ENCODE results near the gene PAK4.
"Not testable (repeated sequence)": the region's sequence is repeated elsewhere in the genome, so short reads cannot be mapped to it uniquely, and the experiment has no call there.

The PAK4 gene

GRCh38 chr19:39125554-39126311, at the start of gene PAK4:
Gene PAK4 (plus strand): TSS chr19:39125786. CDS start chr19:39169554, 43,768 bp downstream.
- peak; percentile 94 for DNase-seq

GRCh38 chr19:39077323-39077722, 48.3 kb upstream of the PAK4 start:
- DNase-seq: no peak

DNA sequence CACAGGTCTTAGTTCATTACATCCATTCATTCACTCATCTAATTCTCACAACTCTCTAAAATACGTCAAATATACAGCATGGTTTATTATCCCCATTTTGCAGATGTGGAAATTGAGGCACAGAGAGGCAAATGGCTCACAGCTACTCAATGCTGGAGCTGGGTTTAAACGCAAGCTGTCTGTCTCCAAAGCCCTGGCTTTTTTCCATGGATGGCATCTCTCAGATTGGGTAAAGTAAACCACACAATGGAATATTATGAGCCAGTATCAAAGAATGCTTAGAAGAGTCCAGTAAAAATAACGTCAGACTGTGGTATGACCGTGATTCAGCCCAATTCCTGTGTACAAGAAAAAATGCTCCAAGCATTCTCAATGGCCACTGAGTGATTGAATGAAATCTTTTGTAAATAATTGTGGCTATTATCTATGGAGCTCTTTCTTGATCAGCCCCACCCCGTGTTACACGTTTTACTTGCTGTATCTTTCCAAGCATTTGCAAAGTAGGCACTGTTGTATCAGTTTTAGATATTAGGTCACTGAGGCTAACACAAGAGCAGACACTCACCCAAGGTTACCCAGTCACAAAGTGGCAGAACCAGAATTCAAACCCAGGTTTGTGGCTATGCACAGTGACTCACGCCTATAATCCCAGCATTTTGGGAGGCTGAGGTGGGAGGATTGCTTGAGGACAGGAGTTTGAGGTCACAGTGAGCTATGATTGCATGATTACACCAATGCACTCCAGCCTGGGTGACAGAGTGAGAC, 47.0 kb upstream of the PAK4 start:
- no peak for DNase-seq

GRCh38 chr19:39080431-39080830, 45.2 kb upstream of the PAK4 start:
- no peak for DNase-seq

- DNase-seq: no peak
These were observed 43.4 kb upstream of the PAK4 start for GRCh38 chr19:39082167-39082566.

GRCh38 chr19:39082745-39083598, 42.6 kb upstream of the PAK4 start:
- DNase-seq: no peak

DNA sequence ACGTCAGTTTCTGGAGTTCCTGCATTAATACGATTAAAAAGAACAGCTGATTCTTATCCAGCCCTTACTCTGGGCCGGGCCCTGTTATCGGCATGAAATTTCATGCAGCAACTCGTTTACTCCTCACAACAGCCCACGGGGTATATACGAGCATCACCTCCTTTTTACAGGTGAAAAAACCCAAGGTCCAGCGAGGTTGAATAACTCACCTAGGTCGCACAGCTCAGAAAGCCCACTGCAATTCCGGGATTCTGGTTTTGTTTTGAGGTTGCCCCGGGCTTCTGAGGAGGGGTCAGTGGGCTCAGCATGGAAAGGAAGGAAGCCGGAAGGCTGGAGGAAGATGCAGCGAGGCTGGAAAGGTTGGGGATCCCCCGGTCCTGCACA, 42.0 kb upstream of the PAK4 start:
- no peak for DNase-seq

DNA sequence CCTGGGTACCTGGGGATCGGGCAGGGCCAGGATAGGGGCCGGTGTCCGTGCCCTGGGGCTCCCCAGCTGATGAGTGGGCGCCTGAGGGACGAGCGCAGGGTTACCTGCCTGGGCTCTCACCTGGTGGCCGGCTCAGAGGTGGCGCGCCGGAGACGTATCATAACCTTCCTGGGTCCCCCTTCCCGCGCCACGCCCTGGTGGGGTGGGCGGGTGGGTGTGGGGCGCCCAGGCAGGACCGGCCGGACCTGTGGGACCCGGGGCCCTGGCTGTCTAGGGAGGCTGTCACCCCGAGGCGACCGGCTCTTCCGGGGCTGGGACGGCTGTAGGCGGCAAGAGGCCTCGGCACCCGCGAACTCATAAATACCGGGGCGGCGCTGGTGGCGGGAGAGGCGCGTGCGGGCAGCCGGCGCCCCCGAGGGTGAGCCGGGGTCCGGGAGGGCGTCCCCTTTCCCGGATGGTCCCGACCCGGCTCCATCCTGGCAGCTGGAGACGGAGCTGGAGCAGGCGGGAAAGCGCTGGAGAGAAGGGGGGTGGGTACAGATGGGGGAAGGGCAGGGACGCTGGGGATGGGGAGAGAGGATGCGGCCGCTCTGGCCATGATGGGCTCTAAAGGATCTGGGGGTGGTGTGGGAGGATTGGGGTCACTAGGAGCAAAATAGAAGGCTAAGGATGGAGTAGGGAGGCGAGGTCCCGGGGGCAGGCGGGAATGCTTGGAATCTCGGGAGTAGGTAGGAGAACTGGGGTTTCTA, 41.4 kb upstream of the PAK4 start, which contains the start of gene ACP7:
Gene ACP7, plus strand, starts transcription at position 386 of the 749 bp plus-strand sequence. CDS start 902 bp downstream, outside the sequence.
- DNase-seq: peak; percentile 18

DNA sequence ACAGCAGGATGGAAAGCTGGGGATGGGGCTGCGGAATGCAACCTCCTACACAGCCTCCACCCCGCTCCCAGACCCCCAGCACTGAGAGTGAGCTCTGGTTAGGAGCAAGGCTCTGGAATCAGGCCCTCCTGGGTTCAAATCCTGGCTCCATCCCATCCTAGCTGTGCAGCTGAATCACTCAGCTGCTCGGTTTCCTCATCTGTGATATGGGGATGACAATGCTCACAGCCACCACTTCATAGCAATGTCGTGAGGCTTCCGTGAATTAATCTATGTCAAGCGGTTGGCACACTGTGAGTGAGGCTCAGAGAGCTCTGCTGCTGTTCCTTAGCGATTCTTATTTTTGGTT, 40.9 kb upstream of the PAK4 start:
- DNase-seq: no peak

DNA sequence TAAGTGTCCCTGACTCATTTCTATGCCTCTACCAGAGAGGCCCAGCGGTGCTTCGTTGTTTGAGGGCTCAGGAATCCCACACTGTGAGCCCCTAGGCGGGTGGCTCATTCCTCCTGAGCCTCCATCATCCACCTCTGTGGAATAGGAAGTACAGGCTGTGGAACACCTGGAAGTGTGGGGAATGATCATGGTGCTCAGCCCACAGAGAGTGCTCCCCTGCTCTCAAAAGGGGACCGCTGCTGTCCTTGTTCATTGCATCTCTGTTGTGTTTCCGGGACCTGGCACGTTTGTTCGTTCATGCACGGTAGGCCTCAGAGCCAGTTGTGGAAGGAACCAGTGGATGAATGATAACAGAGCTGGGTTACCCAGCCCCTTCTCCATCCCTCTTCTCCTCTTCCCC, 40.2 kb upstream of the PAK4 start:
- no peak for DNase-seq

GRCh38 chr19:39086386-39086785, 39.2 kb upstream of the PAK4 start:
- DNase-seq: no peak

- DNase-seq: no peak
These were observed 37.5 kb upstream of the PAK4 start for GRCh38 chr19:39087907-39088686.

DNA sequence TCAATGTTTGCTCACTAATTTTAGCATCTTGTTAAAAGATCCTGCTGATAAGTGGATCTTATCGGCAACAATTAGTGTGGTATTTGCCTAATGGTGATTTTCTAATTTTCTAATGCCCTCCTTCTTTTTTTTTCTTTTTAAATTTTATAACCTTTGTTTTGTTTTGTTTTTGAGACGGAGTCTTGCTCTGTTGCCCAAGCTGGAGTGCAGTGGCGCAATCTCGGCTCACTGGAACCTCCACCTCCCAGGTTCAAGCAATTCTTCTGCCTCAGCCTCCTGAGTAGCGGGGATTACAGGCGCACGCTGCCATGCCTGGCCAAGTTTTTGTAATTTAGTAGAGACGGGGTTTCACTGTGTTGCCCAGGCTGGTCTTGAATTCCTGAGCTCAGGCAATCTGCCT, 35.6 kb upstream of the PAK4 start:
- not testable (repeated sequence) for DNase-seq

DNA sequence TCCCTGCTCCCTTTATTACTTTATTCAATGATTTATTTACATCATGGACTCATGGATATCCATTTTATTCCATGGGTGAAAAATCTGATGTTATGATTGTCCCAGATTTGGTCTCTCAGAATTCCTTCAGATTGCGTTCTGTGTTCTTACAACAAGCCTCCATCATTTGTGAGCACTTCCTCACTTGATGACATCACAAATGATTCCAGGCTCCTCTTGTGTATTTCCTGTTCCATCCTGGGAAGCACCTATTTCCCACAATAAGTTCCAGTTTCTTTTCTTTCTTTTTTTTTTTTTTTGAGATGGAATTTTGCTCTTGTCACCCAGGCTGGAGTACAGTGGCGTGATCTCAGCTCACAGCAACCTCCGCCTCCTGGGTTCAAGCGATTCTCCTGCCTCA, 34.7 kb upstream of the PAK4 start:
- no peak for DNase-seq

GRCh38 chr19:39095799-39096540, 29.6 kb upstream of the PAK4 start:
- not testable (repeated sequence) for DNase-seq

DNA sequence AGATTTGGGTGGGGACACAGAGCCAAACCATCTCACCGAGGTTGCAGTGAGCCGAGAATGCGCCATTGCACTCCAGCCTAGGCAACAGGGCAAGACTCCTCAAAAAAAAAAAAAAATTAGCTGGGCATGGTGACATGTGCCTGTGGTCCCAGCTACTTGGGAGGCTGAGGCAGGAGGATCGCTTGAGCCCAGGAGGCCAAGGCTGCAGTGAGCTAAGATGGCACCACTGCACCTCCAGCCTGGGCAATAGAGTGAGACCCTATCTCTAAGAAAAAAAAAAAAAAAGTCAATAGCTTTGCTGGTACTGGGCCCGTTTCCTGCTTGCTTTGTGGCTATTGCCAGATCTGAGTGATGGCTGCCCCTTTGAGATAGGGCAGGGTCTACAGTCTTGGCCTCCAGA, 28.3 kb upstream of the PAK4 start:
- DNase-seq: no peak

DNA sequence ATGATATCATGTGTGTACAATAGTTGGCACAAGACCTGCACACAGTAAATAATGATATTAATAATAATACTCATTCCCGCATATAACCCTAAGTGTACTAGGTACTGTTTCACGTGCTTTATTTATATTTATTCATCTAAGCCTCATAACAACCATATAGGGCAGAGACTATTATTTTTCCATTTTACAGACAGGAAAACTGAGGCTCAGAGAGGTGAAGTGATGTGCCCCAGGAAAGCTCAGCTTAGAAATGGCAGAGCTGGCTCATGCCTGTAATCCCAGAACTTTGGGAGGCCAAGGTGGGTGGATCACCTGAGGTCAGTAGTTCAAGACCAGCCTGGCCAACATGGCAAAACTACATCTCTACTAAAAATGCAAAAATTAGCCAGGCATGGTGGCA, 27.9 kb upstream of the PAK4 start:
- DNase-seq: no peak

DNA sequence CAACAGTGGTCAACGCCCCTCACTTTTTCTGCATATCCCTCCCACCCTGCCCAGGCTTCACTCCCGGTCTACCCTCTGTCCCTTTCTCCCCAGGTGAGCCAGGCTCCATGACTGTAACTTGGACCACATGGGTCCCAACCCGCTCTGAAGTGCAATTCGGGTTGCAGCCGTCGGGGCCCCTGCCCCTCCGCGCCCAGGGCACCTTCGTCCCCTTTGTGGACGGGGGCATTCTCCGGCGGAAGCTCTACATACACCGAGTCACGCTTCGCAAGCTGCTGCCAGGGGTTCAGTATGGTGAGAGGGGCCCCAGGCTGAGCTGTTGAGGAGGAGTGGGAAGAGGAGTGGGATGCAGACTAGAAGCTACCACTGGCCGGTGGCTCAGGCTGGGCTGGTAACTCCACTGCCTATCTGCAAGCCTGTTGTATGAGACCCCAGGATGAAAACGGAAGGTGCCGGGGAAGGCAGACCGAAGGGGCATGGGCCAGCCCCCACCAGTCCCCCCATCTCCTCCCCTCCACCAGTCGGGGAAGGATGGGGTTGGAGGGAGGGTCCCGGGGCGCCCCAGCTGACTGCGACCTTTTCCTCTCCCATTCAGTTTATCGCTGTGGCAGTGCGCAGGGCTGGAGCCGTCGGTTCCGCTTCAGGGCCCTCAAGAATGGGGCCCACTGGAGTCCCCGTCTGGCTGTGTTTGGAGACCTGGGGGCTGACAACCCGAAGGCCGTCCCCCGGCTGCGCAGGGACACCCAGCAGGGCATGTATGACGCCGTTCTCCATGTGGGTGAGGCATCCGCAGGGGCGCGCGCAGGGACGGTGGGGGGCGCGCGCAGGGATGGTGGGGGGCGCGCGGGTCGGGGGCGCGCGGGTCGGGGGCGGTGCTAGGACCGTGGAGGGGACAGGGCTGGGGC, 27.0 kb upstream of the PAK4 start:
- no peak for DNase-seq

- no peak for DNase-seq
These were observed 26.2 kb upstream of the PAK4 start for GRCh38 chr19:39099341-39099740.

Measured in activated CD4-positive, alpha-beta T cell treated with anti-CD3 and anti-CD28 coated beads, Interleukin-2, amount 50 U/mL, for 1 hour (primary cell).